Measurements from ENCODE around the gene DRC7. TPM values are rescaled to one million over a fixed set of nuclear protein-coding genes. Genes with fewer than 3 reads are reported as not detected.

Gene DRC7
- total RNA-seq, 1 donor from 2014 or later = not detected

DNA sequence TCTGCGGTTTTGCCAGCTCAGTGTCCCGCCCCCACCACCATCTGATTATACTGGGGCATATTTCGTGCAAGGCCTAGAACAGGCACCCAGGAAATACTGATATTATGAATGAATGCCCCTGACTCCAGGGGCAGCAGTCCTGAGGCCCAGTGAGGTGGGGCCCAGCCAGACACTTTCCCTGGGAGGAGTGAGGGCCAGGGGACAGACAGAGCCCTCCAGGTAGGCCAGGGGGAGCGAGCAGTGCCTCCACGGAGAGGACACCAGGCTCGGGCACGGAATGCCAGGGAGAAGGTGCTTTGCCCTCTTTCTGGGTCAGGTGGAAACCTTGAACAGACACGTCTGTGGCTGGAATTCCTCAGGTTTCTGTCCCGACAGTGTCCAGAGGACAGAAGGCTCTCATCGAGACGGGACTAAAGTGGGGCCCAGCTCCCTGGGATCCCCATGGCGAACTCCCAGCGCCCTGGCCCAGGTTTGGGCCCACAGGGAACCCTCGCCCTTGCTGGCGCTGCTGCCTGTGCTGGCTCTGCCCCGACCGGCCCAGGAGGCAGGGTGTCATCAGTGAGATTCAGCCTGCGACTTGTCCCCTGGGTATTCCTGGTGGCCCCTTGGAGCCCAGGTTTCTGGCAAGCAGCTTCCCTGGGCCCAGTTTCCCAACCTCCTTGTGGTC lies 45.3 kb downstream of the DRC7 start:
- TF ChIP-seq, protein P1, sequence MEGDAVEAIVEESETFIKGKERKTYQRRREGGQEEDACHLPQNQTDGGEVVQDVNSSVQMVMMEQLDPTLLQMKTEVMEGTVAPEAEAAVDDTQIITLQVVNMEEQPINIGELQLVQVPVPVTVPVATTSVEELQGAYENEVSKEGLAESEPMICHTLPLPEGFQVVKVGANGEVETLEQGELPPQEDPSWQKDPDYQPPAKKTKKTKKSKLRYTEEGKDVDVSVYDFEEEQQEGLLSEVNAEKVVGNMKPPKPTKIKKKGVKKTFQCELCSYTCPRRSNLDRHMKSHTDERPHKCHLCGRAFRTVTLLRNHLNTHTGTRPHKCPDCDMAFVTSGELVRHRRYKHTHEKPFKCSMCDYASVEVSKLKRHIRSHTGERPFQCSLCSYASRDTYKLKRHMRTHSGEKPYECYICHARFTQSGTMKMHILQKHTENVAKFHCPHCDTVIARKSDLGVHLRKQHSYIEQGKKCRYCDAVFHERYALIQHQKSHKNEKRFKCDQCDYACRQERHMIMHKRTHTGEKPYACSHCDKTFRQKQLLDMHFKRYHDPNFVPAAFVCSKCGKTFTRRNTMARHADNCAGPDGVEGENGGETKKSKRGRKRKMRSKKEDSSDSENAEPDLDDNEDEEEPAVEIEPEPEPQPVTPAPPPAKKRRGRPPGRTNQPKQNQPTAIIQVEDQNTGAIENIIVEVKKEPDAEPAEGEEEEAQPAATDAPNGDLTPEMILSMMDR (IDR thresholded peaks at IDR 0.05; ENCODE audit: partially characterized antibody, unreplicated experiment) = no peak
- Mint-ChIP-seq H3K4me3 (ENCODE audit: unreplicated experiment) (no peak overlapping the region), H3K27me3 (ENCODE audit: unreplicated experiment) (peaks cover 10% of the 10 kb centered on the region), H3K36me3 (ENCODE audit: unreplicated experiment) (no peaks in the 10 kb centered on the region), H3K4me1 (ENCODE audit: low read depth, unreplicated experiment) (peaks cover 41% of the 10 kb centered on the region), H3K27ac (ENCODE audit: unreplicated experiment) (no peak overlapping the region), H3K9me3 (ENCODE audit: unreplicated experiment) (peaks cover 7% of the 10 kb centered on the region)
- no peak for DNase-seq

DNA sequence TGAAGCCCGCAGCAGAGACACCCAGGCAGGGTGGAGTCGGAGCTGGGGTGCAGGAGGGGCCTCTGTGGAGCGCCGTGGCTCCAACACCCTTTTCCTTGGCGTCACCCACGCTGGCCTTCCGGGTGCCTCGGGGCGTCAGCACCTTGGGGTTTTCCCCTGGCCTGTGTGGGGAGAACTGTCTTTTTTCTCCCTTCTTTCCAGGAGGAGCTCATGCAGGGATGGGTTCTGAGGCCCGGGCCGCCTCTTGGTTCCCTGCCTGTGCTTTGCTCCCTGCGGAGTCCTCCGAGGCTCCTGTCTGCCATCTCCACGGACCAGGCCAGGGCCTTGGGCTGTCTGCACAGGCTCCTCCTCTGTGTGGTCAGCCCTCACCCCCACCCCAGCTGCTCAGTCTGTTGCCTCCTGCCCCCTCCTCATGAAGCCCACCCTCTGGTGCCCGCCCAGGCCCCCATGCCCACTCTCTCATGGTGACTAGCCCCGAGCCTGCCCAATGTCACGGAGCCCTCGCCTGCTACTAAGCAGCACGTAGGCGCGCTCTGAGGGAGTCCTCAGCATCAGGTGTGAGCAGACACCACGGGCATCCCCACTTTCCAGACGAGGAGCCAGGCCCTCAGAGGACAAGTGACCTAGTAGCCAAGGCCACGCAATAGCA lies 45.9 kb downstream of the DRC7 start:
- H3K4me3 Mint-ChIP-seq (ENCODE audit: unreplicated experiment) = no peak overlapping the region
- no peak for DNase-seq

DNA sequence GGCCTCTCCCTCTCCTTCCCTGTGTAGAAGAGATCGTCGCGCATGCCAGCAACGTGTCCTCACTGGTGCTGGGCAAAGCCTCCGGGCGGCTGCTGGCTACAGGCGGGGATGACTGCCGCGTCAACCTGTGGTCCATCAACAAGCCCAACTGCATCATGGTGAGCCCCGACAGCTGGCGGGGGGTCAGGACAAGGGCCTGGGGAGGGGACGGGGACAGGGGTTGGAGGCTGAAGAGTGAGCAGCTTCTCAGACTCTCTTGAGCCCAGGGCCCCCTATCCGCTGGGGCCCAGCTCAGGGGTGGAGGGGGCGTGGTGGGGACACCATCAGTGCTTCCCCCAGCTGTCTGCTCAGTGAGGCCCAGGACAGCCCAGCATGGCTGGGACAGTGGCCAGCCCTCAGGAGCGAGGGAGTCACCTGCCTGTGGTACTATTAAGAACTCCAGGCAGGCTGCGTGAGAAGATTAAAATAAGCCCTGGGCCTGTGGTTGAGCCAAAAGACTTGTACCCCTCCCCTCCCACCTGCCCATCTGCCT lies 47.1 kb downstream of the DRC7 start:
- Mint-ChIP-seq H3K36me3 (ENCODE audit: unreplicated experiment) (no peaks in the 10 kb centered on the region), H3K27me3 (ENCODE audit: unreplicated experiment) (peaks cover 2% of the 10 kb centered on the region), H3K4me3 (ENCODE audit: unreplicated experiment) (peak overlapping the region; percentile 16), H3K27ac (ENCODE audit: unreplicated experiment) (no peak overlapping the region), H3K4me1 (ENCODE audit: low read depth, unreplicated experiment) (peaks cover 48% of the 10 kb centered on the region), H3K9me3 (ENCODE audit: unreplicated experiment) (peaks cover 6% of the 10 kb centered on the region)
- TF ChIP-seq, protein P1 (IDR thresholded peaks at IDR 0.05; ENCODE audit: partially characterized antibody, unreplicated experiment) = no peak
- no peak for DNase-seq

More for the DNA sequence above, 45.9 kb downstream of the DRC7 start:
- peaks cover under 1% of the 10 kb centered on the region for H3K9me3 Mint-ChIP-seq (ENCODE audit: unreplicated experiment)
- no peak overlapping the region for H3K27ac Mint-ChIP-seq (ENCODE audit: unreplicated experiment)
- H3K27me3 Mint-ChIP-seq (ENCODE audit: unreplicated experiment) = peaks cover 4% of the 10 kb centered on the region
- H3K4me1 Mint-ChIP-seq (ENCODE audit: low read depth, unreplicated experiment) = peaks cover 42% of the 10 kb centered on the region
- H3K36me3 Mint-ChIP-seq (ENCODE audit: unreplicated experiment) = no peaks in the 10 kb centered on the region
- TF ChIP-seq, protein P1 (IDR thresholded peaks at IDR 0.05; ENCODE audit: partially characterized antibody, unreplicated experiment) = no peak

DNA sequence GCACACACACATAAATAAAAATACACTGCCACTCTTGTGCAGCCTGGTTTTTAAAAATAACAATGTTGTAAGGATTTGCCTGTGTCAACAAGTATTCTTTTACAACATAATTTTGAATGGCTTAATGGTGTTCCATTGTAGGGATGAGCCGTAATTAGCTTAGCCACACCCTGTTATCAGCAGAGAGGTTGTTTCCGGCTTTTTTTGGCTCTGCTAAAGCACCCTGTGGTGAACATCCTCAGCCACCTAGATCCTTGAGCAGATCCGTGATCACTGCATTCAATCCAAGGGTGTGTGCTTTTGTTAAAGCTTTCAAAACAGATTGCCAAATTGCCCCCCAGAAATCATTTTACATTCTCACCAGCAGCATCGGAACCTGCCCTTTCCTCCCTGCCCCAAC lies 47.9 kb downstream of the DRC7 start:
- no peak for DNase-seq
- H3K4me3 Mint-ChIP-seq (ENCODE audit: unreplicated experiment) = peak overlapping the region; percentile 34
- peaks cover 2% of the 10 kb centered on the region for H3K27me3 Mint-ChIP-seq (ENCODE audit: unreplicated experiment)
- H3K4me1 Mint-ChIP-seq (ENCODE audit: low read depth, unreplicated experiment) = peaks cover 40% of the 10 kb centered on the region
- no peak overlapping the region for H3K27ac Mint-ChIP-seq (ENCODE audit: unreplicated experiment)
- H3K9me3 Mint-ChIP-seq (ENCODE audit: unreplicated experiment) = peaks cover 6% of the 10 kb centered on the region
- TF ChIP-seq, protein P1 (IDR thresholded peaks at IDR 0.05; ENCODE audit: partially characterized antibody, unreplicated experiment) = no peak
- H3K36me3 Mint-ChIP-seq (ENCODE audit: unreplicated experiment) = no peaks in the 10 kb centered on the region

DNA sequence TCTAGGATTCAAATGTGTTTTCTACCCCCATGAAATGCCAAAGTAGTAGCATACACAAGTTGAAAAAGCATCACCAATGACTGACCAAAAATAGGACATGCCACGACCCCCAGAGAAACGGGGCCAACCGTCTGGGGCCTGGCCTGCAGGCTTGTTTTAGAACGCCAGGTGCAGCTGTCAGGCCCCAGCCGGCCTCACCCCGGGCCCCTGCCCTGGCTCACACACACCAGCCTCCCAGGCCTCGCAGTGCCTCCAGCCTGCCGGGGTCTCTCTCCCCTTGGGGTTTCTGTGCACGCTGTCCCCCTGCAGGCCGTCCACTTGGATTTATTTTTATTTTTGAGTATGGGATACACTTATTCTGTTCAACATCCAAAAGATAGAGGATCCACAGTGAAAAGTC lies 48.9 kb downstream of the DRC7 start:
- H3K27ac Mint-ChIP-seq (ENCODE audit: unreplicated experiment) = peak overlapping the region; percentile 59

More for the DNA sequence above, 48.9 kb downstream of the DRC7 start:
- Mint-ChIP-seq H3K4me3 (ENCODE audit: unreplicated experiment) (peak overlapping the region; percentile 38), H3K36me3 (ENCODE audit: unreplicated experiment) (no peaks in the 10 kb centered on the region), H3K4me1 (ENCODE audit: low read depth, unreplicated experiment) (peaks cover 35% of the 10 kb centered on the region), H3K27me3 (ENCODE audit: unreplicated experiment) (peaks cover 2% of the 10 kb centered on the region), H3K9me3 (ENCODE audit: unreplicated experiment) (peaks cover 6% of the 10 kb centered on the region)
- no peak for DNase-seq
- TF ChIP-seq, protein P1 (IDR thresholded peaks at IDR 0.05; ENCODE audit: partially characterized antibody, unreplicated experiment) = peak; percentile 29

Measured in glutamatergic neuron (in vitro differentiated cells).